ENCODE measurements around the gene PARD3B.

GRCh38 chr2:205593891-205594290 is 1048.6 kb downstream of the PARD3B start:
- no peak for TF ChIP-seq TARDBP (IDR thresholded peaks at IDR 0.05)
- TF ChIP-seq FOXM1 (IDR thresholded peaks at IDR 0.05; ENCODE audit: borderline replicate concordance) = no peak
- TF ChIP-seq SP1 (IDR thresholded peaks at IDR 0.05) = no peak
- TF ChIP-seq L3MBTL2 (conservative IDR thresholded peaks at IDR 0.05) = no peak
- TF ChIP-seq SUZ12 (IDR thresholded peaks at IDR 0.05) = no peak
- no peak for TF ChIP-seq FOXA1 (IDR thresholded peaks at IDR 0.05)
- TF ChIP-seq FOXK2 (IDR thresholded peaks at IDR 0.05) = no peak
